ENCODE measurements around the gene OGFOD1.

OGFOD1 gene

DNA sequence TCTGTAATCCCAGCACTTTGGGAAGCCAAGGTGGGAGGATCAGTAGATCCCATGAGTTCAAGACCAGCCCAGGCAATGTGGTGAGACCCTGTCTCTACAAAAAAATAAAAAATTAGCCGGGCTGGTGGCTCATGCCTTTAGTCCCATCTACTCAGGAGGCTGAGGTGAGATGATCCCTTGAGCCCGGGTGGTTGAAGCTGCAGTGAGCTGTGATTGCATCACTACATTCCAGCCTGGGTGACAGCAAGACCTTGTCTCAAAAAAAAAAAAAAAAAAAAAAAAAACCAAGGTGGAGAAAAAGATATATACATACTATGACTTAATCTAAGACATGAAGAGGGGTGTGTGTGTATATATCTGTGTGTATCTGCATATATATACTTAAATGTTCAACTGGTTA, 41.8 kb downstream of the OGFOD1 start:
- no peak for TF ChIP-seq ARNT (IDR thresholded peaks at IDR 0.05)
- TF ChIP-seq SUZ12 (IDR thresholded peaks at IDR 0.05), result no peak
- no peak for TF ChIP-seq FOXM1 (IDR thresholded peaks at IDR 0.05; ENCODE audit: borderline replicate concordance)
- TF ChIP-seq TARDBP (IDR thresholded peaks at IDR 0.05), result no peak
- TF ChIP-seq CTBP1 (IDR thresholded peaks at IDR 0.05; ENCODE audit: borderline replicate concordance), result no peak
- no peak for TF ChIP-seq L3MBTL2 (conservative IDR thresholded peaks at IDR 0.05)
- TF ChIP-seq ZNF384 (IDR thresholded peaks at IDR 0.05), result no peak
- TF ChIP-seq, protein P1, sequence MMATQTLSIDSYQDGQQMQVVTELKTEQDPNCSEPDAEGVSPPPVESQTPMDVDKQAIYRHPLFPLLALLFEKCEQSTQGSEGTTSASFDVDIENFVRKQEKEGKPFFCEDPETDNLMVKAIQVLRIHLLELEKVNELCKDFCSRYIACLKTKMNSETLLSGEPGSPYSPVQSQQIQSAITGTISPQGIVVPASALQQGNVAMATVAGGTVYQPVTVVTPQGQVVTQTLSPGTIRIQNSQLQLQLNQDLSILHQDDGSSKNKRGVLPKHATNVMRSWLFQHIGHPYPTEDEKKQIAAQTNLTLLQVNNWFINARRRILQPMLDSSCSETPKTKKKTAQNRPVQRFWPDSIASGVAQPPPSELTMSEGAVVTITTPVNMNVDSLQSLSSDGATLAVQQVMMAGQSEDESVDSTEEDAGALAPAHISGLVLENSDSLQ (IDR thresholded peaks at IDR 0.05), result no peak
- TF ChIP-seq ELF4 (IDR thresholded peaks at IDR 0.05), result no peak
- TF ChIP-seq BHLHE40 (IDR thresholded peaks at IDR 0.05; ENCODE audit: borderline replicate concordance), result no peak
- no peak for TF ChIP-seq FOXK2 (IDR thresholded peaks at IDR 0.05)
- no peak for TF ChIP-seq LEF1 (IDR thresholded peaks at IDR 0.05; ENCODE audit: borderline replicate concordance)
- no peak for TF ChIP-seq NFRKB (IDR thresholded peaks at IDR 0.05)
- TF ChIP-seq FOXA1 (IDR thresholded peaks at IDR 0.05), result no peak
- TF ChIP-seq HDGF (IDR thresholded peaks at IDR 0.05; ENCODE audit: borderline replicate concordance), result no peak
- no peak for TF ChIP-seq SP1 (IDR thresholded peaks at IDR 0.05)
- ChIA-PET CTCF (no interaction called here), POLR2A (no interaction called here)
- no peak for DNase-seq (ENCODE audit: extremely low spot score)

DNA sequence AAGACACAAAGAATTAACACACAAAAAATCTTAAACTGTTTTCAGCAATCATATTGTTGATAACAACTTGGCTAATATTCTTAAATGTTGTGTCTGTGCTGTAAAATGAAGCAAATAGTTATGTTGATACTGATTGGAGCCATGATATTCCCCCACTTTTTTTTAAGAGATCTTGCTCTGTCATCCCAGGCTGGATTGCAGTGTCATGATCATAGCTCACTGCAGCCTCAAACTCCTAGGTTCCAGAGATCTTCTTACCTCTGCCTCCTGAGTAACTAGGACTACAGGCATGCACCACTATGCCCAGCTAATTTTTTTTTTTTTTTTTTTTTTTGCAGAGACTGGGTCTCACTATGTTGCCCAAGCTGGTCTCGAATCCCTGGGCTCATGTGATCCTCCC, 42.5 kb downstream of the OGFOD1 start:
- no peak for DNase-seq (ENCODE audit: extremely low spot score)
- POLR2A ChIA-PET, result no interaction called here
- CTCF ChIA-PET, result no interaction called here
- TF ChIP-seq L3MBTL2 (conservative IDR thresholded peaks at IDR 0.05), result no peak
- TF ChIP-seq, protein P1 (IDR thresholded peaks at IDR 0.05), result no peak
- TF ChIP-seq ZNF384 (IDR thresholded peaks at IDR 0.05), result no peak
- no peak for TF ChIP-seq CTBP1 (IDR thresholded peaks at IDR 0.05; ENCODE audit: borderline replicate concordance)
- TF ChIP-seq FOXM1 (IDR thresholded peaks at IDR 0.05; ENCODE audit: borderline replicate concordance), result no peak
- no peak for TF ChIP-seq SUZ12 (IDR thresholded peaks at IDR 0.05)
- TF ChIP-seq ELF4 (IDR thresholded peaks at IDR 0.05), result no peak
- no peak for TF ChIP-seq FOXA1 (IDR thresholded peaks at IDR 0.05)
- no peak for TF ChIP-seq TARDBP (IDR thresholded peaks at IDR 0.05)
- TF ChIP-seq HDGF (IDR thresholded peaks at IDR 0.05; ENCODE audit: borderline replicate concordance), result no peak

DNA sequence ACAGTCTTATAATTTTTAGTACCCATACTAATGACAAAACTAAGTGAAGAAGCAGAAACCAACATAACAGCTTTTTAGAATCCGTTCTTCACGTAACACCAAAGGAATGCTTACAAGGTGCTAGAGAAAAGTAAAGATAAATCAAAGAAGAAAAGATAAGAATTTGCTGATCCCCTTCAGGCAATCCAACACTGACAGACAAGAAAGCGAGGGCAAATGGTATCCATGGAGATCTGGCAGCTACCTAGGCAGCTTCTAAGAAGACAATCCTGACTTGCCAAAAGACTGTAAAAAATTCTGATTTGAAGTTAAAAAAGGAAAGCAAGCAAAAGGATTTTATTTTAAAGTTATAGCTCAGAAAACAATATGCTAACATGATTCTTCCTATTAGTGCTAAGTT, 53.8 kb downstream of the OGFOD1 start:
- POLR2A ChIA-PET, result no interaction called here
- CTCF ChIA-PET, result no interaction called here
- no peak for DNase-seq (ENCODE audit: extremely low spot score)
- no peak for TF ChIP-seq NFRKB (IDR thresholded peaks at IDR 0.05)
- TF ChIP-seq ZNF384 (IDR thresholded peaks at IDR 0.05), result no peak
- TF ChIP-seq FOXK2 (IDR thresholded peaks at IDR 0.05), result no peak
- TF ChIP-seq FOXA1 (IDR thresholded peaks at IDR 0.05), result no peak
- TF ChIP-seq SP1 (IDR thresholded peaks at IDR 0.05), result no peak
- TF ChIP-seq LEF1 (IDR thresholded peaks at IDR 0.05; ENCODE audit: borderline replicate concordance), result no peak
- TF ChIP-seq FOXM1 (IDR thresholded peaks at IDR 0.05; ENCODE audit: borderline replicate concordance), result no peak
- no peak for TF ChIP-seq HDGF (IDR thresholded peaks at IDR 0.05; ENCODE audit: borderline replicate concordance)
- no peak for TF ChIP-seq CTBP1 (IDR thresholded peaks at IDR 0.05; ENCODE audit: borderline replicate concordance)
- TF ChIP-seq SUZ12 (IDR thresholded peaks at IDR 0.05), result no peak
- TF ChIP-seq L3MBTL2 (conservative IDR thresholded peaks at IDR 0.05), result no peak
- TF ChIP-seq TARDBP (IDR thresholded peaks at IDR 0.05), result no peak
- TF ChIP-seq, protein P1 (IDR thresholded peaks at IDR 0.05), result no peak

DNA sequence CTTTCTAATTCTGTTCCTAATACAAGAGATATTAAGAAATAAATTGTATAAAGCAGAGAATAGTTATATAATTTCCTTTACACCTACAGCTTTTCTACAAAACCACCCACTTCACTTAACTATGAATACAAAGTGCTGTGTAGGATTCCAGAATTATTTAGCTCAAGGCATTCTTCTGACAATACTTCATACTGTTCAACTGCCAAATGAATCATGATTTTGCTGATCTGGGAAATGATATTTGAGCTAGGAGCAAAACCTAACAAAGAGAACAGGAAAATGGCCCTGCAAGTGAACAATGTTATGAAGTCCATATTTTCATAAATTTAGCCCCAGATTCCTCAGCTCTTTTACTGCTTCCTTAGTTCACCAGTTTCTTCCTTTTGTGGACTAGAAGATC, 55.6 kb downstream of the OGFOD1 start:
- TF ChIP-seq ELF4 (IDR thresholded peaks at IDR 0.05), result no peak
- no peak for TF ChIP-seq BHLHE40 (IDR thresholded peaks at IDR 0.05; ENCODE audit: borderline replicate concordance)
- TF ChIP-seq, protein P1 (IDR thresholded peaks at IDR 0.05), result no peak
- no peak for TF ChIP-seq TARDBP (IDR thresholded peaks at IDR 0.05)
- TF ChIP-seq ARNT (IDR thresholded peaks at IDR 0.05), result no peak
- TF ChIP-seq SUZ12 (IDR thresholded peaks at IDR 0.05), result no peak
- no peak for TF ChIP-seq ZNF384 (IDR thresholded peaks at IDR 0.05)
- no peak for TF ChIP-seq FOXA1 (IDR thresholded peaks at IDR 0.05)
- no peak for TF ChIP-seq CTBP1 (IDR thresholded peaks at IDR 0.05; ENCODE audit: borderline replicate concordance)
- TF ChIP-seq L3MBTL2 (conservative IDR thresholded peaks at IDR 0.05), result no peak
- no peak for TF ChIP-seq HDGF (IDR thresholded peaks at IDR 0.05; ENCODE audit: borderline replicate concordance)
- no peak for TF ChIP-seq FOXK2 (IDR thresholded peaks at IDR 0.05)
- no peak for TF ChIP-seq NFRKB (IDR thresholded peaks at IDR 0.05)
- no peak for TF ChIP-seq SP1 (IDR thresholded peaks at IDR 0.05)
- TF ChIP-seq LEF1 (IDR thresholded peaks at IDR 0.05; ENCODE audit: borderline replicate concordance), result no peak
- TF ChIP-seq FOXM1 (IDR thresholded peaks at IDR 0.05; ENCODE audit: borderline replicate concordance), result no peak
- no peak for DNase-seq (ENCODE audit: extremely low spot score)
- CTCF ChIA-PET, result interaction anchor here (0.6 kb wide), 2 partner anchors 92 to 151 kb away, joined by 3 read pairs; no protein-coding TSS in a partner anchor
- POLR2A ChIA-PET, result interaction anchor here (1.2 kb wide), 1 partner anchor 28 kb away, joined by 3 read pairs; no protein-coding TSS in a partner anchor

DNA sequence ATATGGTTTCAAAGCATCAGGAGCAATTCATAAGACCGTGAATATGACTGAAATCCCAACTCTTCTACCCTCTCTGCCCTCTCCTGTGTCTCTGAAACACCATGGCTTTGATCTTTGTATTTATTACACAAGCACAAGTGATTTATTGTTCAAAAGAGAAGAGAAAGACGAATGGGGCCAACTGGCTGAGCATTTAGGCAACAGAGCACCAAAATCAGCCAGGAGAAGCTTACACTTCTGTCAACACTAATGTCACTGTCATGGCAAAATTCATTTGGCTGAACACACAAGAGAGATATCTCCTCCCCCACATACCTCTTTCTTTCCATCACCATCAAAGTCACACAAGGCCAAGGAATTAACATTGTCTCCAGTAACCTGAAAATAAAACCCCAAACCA, 59.2 kb downstream of the OGFOD1 start:
- ChIA-PET POLR2A (no interaction called here), CTCF (no interaction called here)
- TF ChIP-seq FOXA1 (IDR thresholded peaks at IDR 0.05) (no peak), ELF4 (IDR thresholded peaks at IDR 0.05) (no peak), FOXK2 (IDR thresholded peaks at IDR 0.05) (no peak), NFRKB (IDR thresholded peaks at IDR 0.05) (no peak), LEF1 (IDR thresholded peaks at IDR 0.05; ENCODE audit: borderline replicate concordance) (no peak), TARDBP (IDR thresholded peaks at IDR 0.05) (no peak), BHLHE40 (IDR thresholded peaks at IDR 0.05; ENCODE audit: borderline replicate concordance) (no peak), HDGF (IDR thresholded peaks at IDR 0.05; ENCODE audit: borderline replicate concordance) (no peak), SP1 (IDR thresholded peaks at IDR 0.05) (no peak), ARNT (IDR thresholded peaks at IDR 0.05) (no peak), L3MBTL2 (conservative IDR thresholded peaks at IDR 0.05) (no peak), SUZ12 (IDR thresholded peaks at IDR 0.05) (no peak), ZNF384 (IDR thresholded peaks at IDR 0.05) (no peak), CTBP1 (IDR thresholded peaks at IDR 0.05; ENCODE audit: borderline replicate concordance) (no peak), FOXM1 (IDR thresholded peaks at IDR 0.05; ENCODE audit: borderline replicate concordance) (no peak)
- TF ChIP-seq, protein P1 (IDR thresholded peaks at IDR 0.05), result no peak
- DNase-seq (ENCODE audit: extremely low spot score), result no peak

Measured in HEK293T (cell line).